Esophagus muscularis mucosa (tissue), 4 donors: Measurements from ENCODE around the gene ADISSP.
"Not testable (repeated sequence)": the region's sequence is repeated elsewhere in the genome, so short reads cannot be mapped to it uniquely, and the experiment has no call there.

ENCODE experiments used
- CTCF ChIP-seq, 3 experiments: fragments of 200-600 bp in 2 of 3; fragments of 450-650 bp in 1 of 3; sonication (generic) in 2 of 3; IDR thresholded peaks; one replicate each; pipeline ENCODE4 v1.5.1; 2017 to 2019; ENCODE audit warnings: antibody characterized with exemption in 3 of 3, mild to moderate bottlenecking in 2 of 3, moderate library complexity in 1 of 3
- EP300 ChIP-seq: sonication (generic); formaldehyde crosslinking; IDR thresholded peaks from one replicate; pipeline ENCODE4 v1.6.1; 2017; ENCODE audit warnings: antibody characterized with exemption
- POLR2A ChIP-seq: fragments of 450-650 bp; IDR thresholded peaks from one replicate; pipeline ENCODE4 v1.6.1; 2017; ENCODE audit warnings: antibody characterized with exemption, moderate library complexity, mild to moderate bottlenecking, low read depth
- POLR2AphosphoS5 ChIP-seq, 2 donors: sonication (generic); formaldehyde crosslinking; IDR thresholded peaks; one replicate each; pipeline ENCODE4 v1.6.1; 2017; ENCODE audit warnings: antibody characterized with exemption in 2 of 2

GRCh38 chr20:3789201-3789600 is 21.6 kb upstream of the ADISSP start:
- not testable (repeated sequence) for TF ChIP-seq CTCF (IDR thresholded peaks at IDR 0.05); POLR2A; POLR2AphosphoS5 (IDR thresholded peaks at IDR 0.05); EP300
